ENCODE results near the gene EFHD1. TPM values are rescaled to one million over a fixed set of nuclear protein-coding genes. Genes with fewer than 3 reads are reported as not detected.

Gene EFHD1
- polyA plus RNA-seq, 3 donors, result not detected

GRCh38 chr2:232611061-232611460, 22.3 kb upstream of the EFHD1 start:
- peaks cover 4 to 5% of the 10 kb centered on the region in 2 donors for H3K4me1 ChIP-seq (ENCODE audit: control insufficient read depth in 1 of 2, insufficient read depth in 2 of 2, low read length in 2 of 2)
- no peaks in the 10 kb centered on the region for H3K9me3 ChIP-seq (replicated peaks in 1 of 2; ENCODE audit: control insufficient read depth in 1 of 2, insufficient read depth in 1 of 2, low read length in 2 of 2)
- Mint-ChIP-seq H3K27me3 (ENCODE audit: low read depth in 3 of 3) (peaks cover 5 to 11% (median 9%) of the 10 kb centered on the region in 3 donors), H3K9me3 (peaks cover 0 to 2% (median 0%) of the 10 kb centered on the region in 7 donors), H3K27ac (no peak overlapping the region), H3K4me1 (peaks cover 4% of the 10 kb centered on the region), H3K36me3 (no peaks in the 10 kb centered on the region), H3K4me3 (no peak overlapping the region)
- H3K27me3 ChIP-seq (ENCODE audit: control insufficient read depth in 2 of 2, insufficient read depth in 2 of 2, low read length in 2 of 2), result peaks cover 0 to 2% of the 10 kb centered on the region in 2 donors
- no peak for DNase-seq
- H3K79me2 ChIP-seq (ENCODE audit: insufficient read depth, low read length), result no peaks in the 10 kb centered on the region
- no peak overlapping the region for H3K9ac ChIP-seq (ENCODE audit: insufficient read depth, low read length, poor library complexity, severe bottlenecking)
- no peak overlapping the region for H3K4me2 ChIP-seq (replicated peaks; ENCODE audit: extremely low read depth, low read length, poor library complexity, severe bottlenecking)
- H3K36me3 ChIP-seq (replicated peaks in 1 of 2; ENCODE audit: control insufficient read depth in 1 of 2, insufficient read depth in 2 of 2, low read length in 2 of 2), result no peaks in the 10 kb centered on the region
- intact Hi-C loops (cut with micrococcal nuclease), result no loop called here
- no peak overlapping the region for H3K27ac ChIP-seq (ENCODE audit: low read depth in 1 of 2, low read length in 2 of 2)
- TF ChIP-seq, protein P1, sequence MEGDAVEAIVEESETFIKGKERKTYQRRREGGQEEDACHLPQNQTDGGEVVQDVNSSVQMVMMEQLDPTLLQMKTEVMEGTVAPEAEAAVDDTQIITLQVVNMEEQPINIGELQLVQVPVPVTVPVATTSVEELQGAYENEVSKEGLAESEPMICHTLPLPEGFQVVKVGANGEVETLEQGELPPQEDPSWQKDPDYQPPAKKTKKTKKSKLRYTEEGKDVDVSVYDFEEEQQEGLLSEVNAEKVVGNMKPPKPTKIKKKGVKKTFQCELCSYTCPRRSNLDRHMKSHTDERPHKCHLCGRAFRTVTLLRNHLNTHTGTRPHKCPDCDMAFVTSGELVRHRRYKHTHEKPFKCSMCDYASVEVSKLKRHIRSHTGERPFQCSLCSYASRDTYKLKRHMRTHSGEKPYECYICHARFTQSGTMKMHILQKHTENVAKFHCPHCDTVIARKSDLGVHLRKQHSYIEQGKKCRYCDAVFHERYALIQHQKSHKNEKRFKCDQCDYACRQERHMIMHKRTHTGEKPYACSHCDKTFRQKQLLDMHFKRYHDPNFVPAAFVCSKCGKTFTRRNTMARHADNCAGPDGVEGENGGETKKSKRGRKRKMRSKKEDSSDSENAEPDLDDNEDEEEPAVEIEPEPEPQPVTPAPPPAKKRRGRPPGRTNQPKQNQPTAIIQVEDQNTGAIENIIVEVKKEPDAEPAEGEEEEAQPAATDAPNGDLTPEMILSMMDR (IDR thresholded peaks at IDR 0.05), result no peak
- no peaks in the 10 kb centered on the region for H4K20me1 ChIP-seq (ENCODE audit: insufficient read depth, low read length)
- no peak overlapping the region for H2AFZ ChIP-seq (ENCODE audit: insufficient read depth, low read depth, low read length, poor library complexity, severe bottlenecking)
- H3K4me3 ChIP-seq (replicated peaks in 1 of 3; ENCODE audit: low read depth in 2 of 3, low read length in 3 of 3), result no peak overlapping the region
- 96% methylated on average over 6 of the region's 6 CpGs for WGBS (ENCODE audit: insufficient coverage)

DNA sequence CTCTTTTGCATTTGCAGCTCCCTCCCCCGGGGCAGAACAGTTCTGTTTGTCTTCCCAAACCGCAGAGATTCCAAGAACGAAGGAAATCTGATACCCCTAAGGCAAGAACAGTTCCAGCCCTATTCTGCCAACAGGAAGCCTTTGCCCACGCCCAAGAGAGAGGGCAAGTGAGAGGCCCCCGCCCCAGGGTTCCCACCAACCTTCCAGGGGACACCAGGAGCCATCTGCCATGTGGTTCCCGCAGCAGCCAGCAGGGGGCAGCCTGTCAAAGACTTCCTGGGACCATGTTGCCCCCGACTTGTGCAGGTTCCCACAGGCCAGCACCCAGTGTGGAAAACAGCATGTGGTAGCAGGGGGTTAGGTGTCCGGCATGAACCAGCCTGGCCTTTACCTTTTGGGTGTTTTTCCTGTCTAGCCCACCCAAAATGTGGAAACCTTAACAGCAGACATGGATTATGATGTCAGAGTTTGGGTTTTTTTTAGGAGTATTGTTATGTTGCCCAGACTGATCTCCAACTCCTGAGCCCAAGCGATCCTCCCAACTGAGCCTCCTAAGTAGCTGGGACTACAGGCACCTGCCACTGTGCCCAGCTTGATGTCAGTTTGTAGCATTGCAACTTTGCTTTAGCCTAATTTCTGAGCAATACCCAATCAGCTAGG, 21.7 kb upstream of the EFHD1 start:
- H3K9me3 Mint-ChIP-seq, result peaks cover 0 to 2% (median 0%) of the 10 kb centered on the region in 7 donors
- Histone ChIP-seq H3K27me3 (ENCODE audit: control insufficient read depth in 2 of 2, insufficient read depth in 2 of 2, low read length in 2 of 2) (no peaks in the 10 kb centered on the region), H3K9ac (ENCODE audit: insufficient read depth, low read length, poor library complexity, severe bottlenecking) (no peak overlapping the region), H2AFZ (ENCODE audit: insufficient read depth, low read depth, low read length, poor library complexity, severe bottlenecking) (no peak overlapping the region), H3K4me2 (replicated peaks; ENCODE audit: extremely low read depth, low read length, poor library complexity, severe bottlenecking) (no peak overlapping the region), H3K4me1 (ENCODE audit: control insufficient read depth in 1 of 2, insufficient read depth in 2 of 2, low read length in 2 of 2) (no peaks in the 10 kb centered on the region), H3K79me2 (ENCODE audit: insufficient read depth, low read length) (no peaks in the 10 kb centered on the region), H3K36me3 (replicated peaks in 1 of 2; ENCODE audit: control insufficient read depth in 1 of 2, insufficient read depth in 2 of 2, low read length in 2 of 2) (no peaks in the 10 kb centered on the region), H3K4me3 (replicated peaks in 1 of 3; ENCODE audit: low read depth in 2 of 3, low read length in 3 of 3) (no peak overlapping the region), H4K20me1 (ENCODE audit: insufficient read depth, low read length) (no peaks in the 10 kb centered on the region), H3K27ac (ENCODE audit: low read depth in 1 of 2, low read length in 2 of 2) (no peak overlapping the region), H3K9me3 (replicated peaks in 1 of 2; ENCODE audit: control insufficient read depth in 1 of 2, insufficient read depth in 1 of 2, low read length in 2 of 2) (no peaks in the 10 kb centered on the region)
- peaks cover 0 to 9% (median 8%) of the 10 kb centered on the region in 3 donors for H3K27me3 Mint-ChIP-seq (ENCODE audit: low read depth in 3 of 3)
- no peak overlapping the region for H3K4me3 Mint-ChIP-seq
- H3K27ac Mint-ChIP-seq, result no peak overlapping the region
- TF ChIP-seq, protein P1 (IDR thresholded peaks at IDR 0.05), result peak; percentile 95
- peak; percentile 27 to 44 (median 43) for DNase-seq
- 69% methylated on average over 6 of the region's 9 CpGs for WGBS (ENCODE audit: insufficient coverage)
- H3K36me3 Mint-ChIP-seq, result no peaks in the 10 kb centered on the region
- intact Hi-C loops (cut with micrococcal nuclease), result no loop called here
- no peaks in the 10 kb centered on the region for H3K4me1 Mint-ChIP-seq
